ENCODE data around the gene TMEM179. TPM values are rescaled to one million over a fixed set of nuclear protein-coding genes. Genes with fewer than 3 reads are reported as not detected.

The TMEM179 gene
- total RNA-seq, 4 donors from 2014 or later = not detected

- no peak for TF ChIP-seq CTCF (IDR thresholded peaks at IDR 0.05; ENCODE audit: low read depth)
Observed at GRCh38 chr14:104634886-104635570, 30.5 kb upstream of the TMEM179 start.

- TF ChIP-seq CTCF (IDR thresholded peaks at IDR 0.05; ENCODE audit: low read depth) = no peak
Observed at GRCh38 chr14:104634138-104634760, 29.7 kb upstream of the TMEM179 start.

GRCh38 chr14:104633276-104634137 lies 28.9 kb upstream of the TMEM179 start:
- no peak for TF ChIP-seq CTCF (IDR thresholded peaks at IDR 0.05; ENCODE audit: low read depth)

GRCh38 chr14:104632781-104633180 lies 28.2 kb upstream of the TMEM179 start:
- TF ChIP-seq CTCF (IDR thresholded peaks at IDR 0.05; ENCODE audit: low read depth) = no peak

GRCh38 chr14:104624939-104625338 lies 20.4 kb upstream of the TMEM179 start:
- TF ChIP-seq CTCF (IDR thresholded peaks at IDR 0.05; ENCODE audit: low read depth) = no peak

GRCh38 chr14:104614126-104614812 lies 9.7 kb upstream of the TMEM179 start:
- TF ChIP-seq CTCF (IDR thresholded peaks at IDR 0.05; ENCODE audit: low read depth) = no peak
